ENCODE measurements around the gene SLC20A1. TPM values are rescaled to one million over a fixed set of nuclear protein-coding genes. Genes with fewer than 3 reads are reported as not detected.
A peak's percentile ranks its signal among the peaks of the same experiment; 100 is the strongest.

Gene SLC20A1
- total RNA-seq, 2 donors from 2014 or later, result 70.8 to 149 TPM

- DNase-seq (ENCODE audit: low spot score in 2 of 2) (no peak), ATAC-seq (peak; percentile 27 to 42)
- peak overlapping the region in 1 of 2 donors; percentile 13 for H3K27ac Mint-ChIP-seq
- H3K9me3 Mint-ChIP-seq, result no peaks in the 10 kb centered on the region
- H3K36me3 Mint-ChIP-seq, result peaks cover 5 to 13% of the 10 kb centered on the region in 2 donors
These were observed 5.8 kb upstream of the SLC20A1 start for GRCh38 chr2:112639936-112640335.

GRCh38 chr2:112640467-112640799, 5.3 kb upstream of the SLC20A1 start:
- ATAC-seq (no peak), DNase-seq (ENCODE audit: low spot score in 2 of 2) (no peak)
- Mint-ChIP-seq H3K27ac (peak overlapping the region in 1 of 2 donors; percentile 13), H3K9me3 (no peaks in the 10 kb centered on the region), H3K36me3 (peaks cover 5 to 15% of the 10 kb centered on the region in 2 donors)

GRCh38 chr2:112640800-112641675, 4.7 kb upstream of the SLC20A1 start:
- Mint-ChIP-seq H3K9me3 (no peaks in the 10 kb centered on the region), H3K36me3 (peaks cover 5 to 15% of the 10 kb centered on the region in 2 donors), H3K27ac (peak overlapping the region in 1 of 2 donors; percentile 13)
- DNase-seq (ENCODE audit: low spot score in 2 of 2) (peak in 1 of 2 donors; percentile 61), ATAC-seq (peak in 1 of 2 donors; percentile 10)

- no peak for DNase-seq (ENCODE audit: low spot score in 2 of 2)
- Mint-ChIP-seq H3K9me3 (no peaks in the 10 kb centered on the region), H3K27ac (no peak overlapping the region), H3K36me3 (peaks cover 6 to 18% of the 10 kb centered on the region in 2 donors)
- no peak for ATAC-seq
These were observed 4.0 kb upstream of the SLC20A1 start for GRCh38 chr2:112641701-112642100.

GRCh38 chr2:112642561-112642960, 3.2 kb upstream of the SLC20A1 start:
- H3K27ac Mint-ChIP-seq, result no peak overlapping the region
- H3K9me3 Mint-ChIP-seq, result no peaks in the 10 kb centered on the region
- no peak for DNase-seq (ENCODE audit: low spot score in 2 of 2)
- ATAC-seq, result no peak
- peaks cover 14 to 27% of the 10 kb centered on the region in 2 donors for H3K36me3 Mint-ChIP-seq

GRCh38 chr2:112642966-112643365, 2.8 kb upstream of the SLC20A1 start:
- DNase-seq (ENCODE audit: low spot score in 2 of 2) (no peak), ATAC-seq (no peak)
- peaks cover 18 to 31% of the 10 kb centered on the region in 2 donors for H3K36me3 Mint-ChIP-seq
- no peak overlapping the region for H3K27ac Mint-ChIP-seq
- H3K9me3 Mint-ChIP-seq, result no peaks in the 10 kb centered on the region

GRCh38 chr2:112643488-112643887, 2.3 kb upstream of the SLC20A1 start:
- DNase-seq (ENCODE audit: low spot score in 2 of 2) (no peak), ATAC-seq (no peak)
- H3K36me3 Mint-ChIP-seq, result peaks cover 19 to 36% of the 10 kb centered on the region in 2 donors
- no peak overlapping the region for H3K27ac Mint-ChIP-seq
- no peaks in the 10 kb centered on the region for H3K9me3 Mint-ChIP-seq

- no peak for DNase-seq (ENCODE audit: low spot score in 2 of 2)
- Mint-ChIP-seq H3K9me3 (no peaks in the 10 kb centered on the region), H3K27ac (peak overlapping the region; percentile 89 to 93), H3K36me3 (peaks cover 28 to 45% of the 10 kb centered on the region in 2 donors)
- ATAC-seq, result no peak
These were observed 1.4 kb upstream of the SLC20A1 start for GRCh38 chr2:112644155-112644932.

- no peak for DNase-seq (ENCODE audit: low spot score in 2 of 2)
- Mint-ChIP-seq H3K27ac (peak overlapping the region; percentile 89 to 93), H3K36me3 (peaks cover 33 to 49% of the 10 kb centered on the region in 2 donors), H3K9me3 (no peaks in the 10 kb centered on the region)
- peak in 1 of 2 donors; percentile 14 for ATAC-seq
These were observed 818 bp upstream of the SLC20A1 start for GRCh38 chr2:112644933-112645309.

- Mint-ChIP-seq H3K27ac (peak overlapping the region; percentile 83 to 89), H3K36me3 (peaks cover 31 to 50% of the 10 kb centered on the region in 2 donors), H3K9me3 (no peaks in the 10 kb centered on the region)
- ATAC-seq (peak; percentile 12 to 17), DNase-seq (ENCODE audit: low spot score in 2 of 2) (peak in 1 of 2 donors; percentile 62)
These were observed 472 bp downstream of the SLC20A1 start for GRCh38 chr2:112646102-112646719.

GRCh38 chr2:112646791-112647689, 1.3 kb downstream of the SLC20A1 start:
- ATAC-seq (no peak), DNase-seq (ENCODE audit: low spot score in 2 of 2) (no peak)
- Mint-ChIP-seq H3K36me3 (peaks cover 33 to 54% of the 10 kb centered on the region in 2 donors), H3K9me3 (no peaks in the 10 kb centered on the region), H3K27ac (peak overlapping the region; percentile 83 to 89)

- DNase-seq (ENCODE audit: low spot score in 2 of 2) (no peak), ATAC-seq (no peak)
- Mint-ChIP-seq H3K9me3 (no peaks in the 10 kb centered on the region), H3K36me3 (peaks cover 40 to 57% of the 10 kb centered on the region in 2 donors), H3K27ac (peak overlapping the region in 1 of 2 donors; percentile 89)
These were observed 2.3 kb downstream of the SLC20A1 start for GRCh38 chr2:112648081-112648480.

GRCh38 chr2:112656679-112657078, 10.9 kb downstream of the SLC20A1 start:
- H3K36me3 Mint-ChIP-seq, result peaks cover 49 to 72% of the 10 kb centered on the region in 2 donors
- H3K27ac Mint-ChIP-seq, result peak overlapping the region in 1 of 2 donors; percentile 72
- DNase-seq (ENCODE audit: low spot score in 2 of 2), result no peak
- no peaks in the 10 kb centered on the region for H3K9me3 Mint-ChIP-seq
- no peak for ATAC-seq

- H3K27ac Mint-ChIP-seq, result peak overlapping the region in 1 of 2 donors; percentile 75
- H3K36me3 Mint-ChIP-seq, result peaks cover 49 to 68% of the 10 kb centered on the region in 2 donors
- no peaks in the 10 kb centered on the region for H3K9me3 Mint-ChIP-seq
- DNase-seq (ENCODE audit: low spot score in 2 of 2) (no peak), ATAC-seq (no peak)
These were observed 12.6 kb downstream of the SLC20A1 start for GRCh38 chr2:112658301-112658700.

- Mint-ChIP-seq H3K27ac (peak overlapping the region in 1 of 2 donors; percentile 75), H3K9me3 (no peaks in the 10 kb centered on the region), H3K36me3 (peaks cover 51 to 68% of the 10 kb centered on the region in 2 donors)
- ATAC-seq (no peak), DNase-seq (ENCODE audit: low spot score in 2 of 2) (no peak)
These were observed 13.3 kb downstream of the SLC20A1 start for GRCh38 chr2:112658839-112659667.
